ENCODE data around the gene TRAM2. TPM values are rescaled to one million over a fixed set of nuclear protein-coding genes. Genes with fewer than 3 reads are reported as not detected.

Gene TRAM2
- total RNA-seq, 1 donor from 2014 or later: 16.8 TPM

- no peak for DNase-seq
Observed at GRCh38 chr6:52566853-52567279, 10.0 kb downstream of the TRAM2 start.

- no peak for DNase-seq
Observed at GRCh38 chr6:52566201-52566600, 10.7 kb downstream of the TRAM2 start.

GRCh38 chr6:52564856-52565255 is 12.0 kb downstream of the TRAM2 start:
- DNase-seq: no peak

- no peak for DNase-seq
Observed at GRCh38 chr6:52562911-52563310, 13.9 kb downstream of the TRAM2 start.

GRCh38 chr6:52560462-52560861 is 16.4 kb downstream of the TRAM2 start:
- no peak for DNase-seq

GRCh38 chr6:52558266-52559000 is 18.4 kb downstream of the TRAM2 start:
- DNase-seq: no peak

- DNase-seq: no peak
Observed at GRCh38 chr6:52557389-52558265, 19.2 kb downstream of the TRAM2 start.

GRCh38 chr6:52555518-52556233 is 21.2 kb downstream of the TRAM2 start:
- DNase-seq: peak; percentile 40

- DNase-seq: no peak
Observed at GRCh38 chr6:52554684-52555280, 22.1 kb downstream of the TRAM2 start.

GRCh38 chr6:52553719-52554118 is 23.1 kb downstream of the TRAM2 start:
- no peak for DNase-seq

GRCh38 chr6:52553158-52553557 is 23.7 kb downstream of the TRAM2 start:
- no peak for DNase-seq

- no peak for DNase-seq
Observed at GRCh38 chr6:52552278-52552643, 24.6 kb downstream of the TRAM2 start.

GRCh38 chr6:52551483-52552277 is 25.2 kb downstream of the TRAM2 start:
- peak; percentile 29 for DNase-seq

- DNase-seq: no peak
Observed at GRCh38 chr6:52550870-52551269, 26.0 kb downstream of the TRAM2 start.

- DNase-seq: no peak
Observed at GRCh38 chr6:52550014-52550575, 26.8 kb downstream of the TRAM2 start.

GRCh38 chr6:52549428-52549827 is 27.4 kb downstream of the TRAM2 start:
- no peak for DNase-seq

- no peak for DNase-seq
Observed at GRCh38 chr6:52548999-52549398, 27.9 kb downstream of the TRAM2 start.

GRCh38 chr6:52548353-52548713 is 28.5 kb downstream of the TRAM2 start:
- DNase-seq: no peak

- DNase-seq: no peak
Observed at GRCh38 chr6:52547647-52548352, 29.1 kb downstream of the TRAM2 start.

- no peak for DNase-seq
Observed at GRCh38 chr6:52546678-52547077, 30.2 kb downstream of the TRAM2 start.

GRCh38 chr6:52546192-52546591 is 30.7 kb downstream of the TRAM2 start:
- no peak for DNase-seq

Measured in skin of body (tissue), 2 donors.